ENCODE results near the gene ATP2B3.

Gene ATP2B3

GRCh38 chrX:153621949-153622598, 104.6 kb downstream of the ATP2B3 start:
- no peak for TF ChIP-seq GATA2 (IDR thresholded peaks at IDR 0.05; ENCODE audit: low read depth, low read length)
- TF ChIP-seq GATA3 (IDR thresholded peaks at IDR 0.05; ENCODE audit: low read depth, low read length): no peak

GRCh38 chrX:153622661-153623309, 105.3 kb downstream of the ATP2B3 start:
- TF ChIP-seq GATA3 (IDR thresholded peaks at IDR 0.05; ENCODE audit: low read depth, low read length) (no peak), GATA2 (IDR thresholded peaks at IDR 0.05; ENCODE audit: low read depth, low read length) (no peak)

- TF ChIP-seq GATA2 (IDR thresholded peaks at IDR 0.05; ENCODE audit: low read depth, low read length): no peak
- TF ChIP-seq GATA3 (IDR thresholded peaks at IDR 0.05; ENCODE audit: low read depth, low read length): no peak
These were observed 106.0 kb downstream of the ATP2B3 start for GRCh38 chrX:153623310-153624029.

GRCh38 chrX:153624196-153625091, 107.0 kb downstream of the ATP2B3 start:
- no peak for TF ChIP-seq GATA2 (IDR thresholded peaks at IDR 0.05; ENCODE audit: low read depth, low read length)
- TF ChIP-seq GATA3 (IDR thresholded peaks at IDR 0.05; ENCODE audit: low read depth, low read length): no peak

- TF ChIP-seq GATA3 (IDR thresholded peaks at IDR 0.05; ENCODE audit: low read depth, low read length): no peak
- TF ChIP-seq GATA2 (IDR thresholded peaks at IDR 0.05; ENCODE audit: low read depth, low read length): no peak
These were observed 108.0 kb downstream of the ATP2B3 start for GRCh38 chrX:153625271-153626024.

GRCh38 chrX:153626025-153626633, 108.7 kb downstream of the ATP2B3 start:
- TF ChIP-seq GATA2 (IDR thresholded peaks at IDR 0.05; ENCODE audit: low read depth, low read length) (no peak), GATA3 (IDR thresholded peaks at IDR 0.05; ENCODE audit: low read depth, low read length) (no peak)

GRCh38 chrX:153626863-153627674, 109.6 kb downstream of the ATP2B3 start:
- TF ChIP-seq GATA2 (IDR thresholded peaks at IDR 0.05; ENCODE audit: low read depth, low read length) (no peak), GATA3 (IDR thresholded peaks at IDR 0.05; ENCODE audit: low read depth, low read length) (no peak)

- no peak for TF ChIP-seq GATA3 (IDR thresholded peaks at IDR 0.05; ENCODE audit: low read depth, low read length)
- no peak for TF ChIP-seq GATA2 (IDR thresholded peaks at IDR 0.05; ENCODE audit: low read depth, low read length)
These were observed 110.3 kb downstream of the ATP2B3 start for GRCh38 chrX:153627675-153628111.

- TF ChIP-seq GATA3 (IDR thresholded peaks at IDR 0.05; ENCODE audit: low read depth, low read length) (no peak), GATA2 (IDR thresholded peaks at IDR 0.05; ENCODE audit: low read depth, low read length) (no peak)
These were observed 110.7 kb downstream of the ATP2B3 start for GRCh38 chrX:153628129-153628528.

GRCh38 chrX:153628665-153629064, 111.2 kb downstream of the ATP2B3 start:
- no peak for TF ChIP-seq GATA3 (IDR thresholded peaks at IDR 0.05; ENCODE audit: low read depth, low read length)
- TF ChIP-seq GATA2 (IDR thresholded peaks at IDR 0.05; ENCODE audit: low read depth, low read length): no peak

GRCh38 chrX:153631346-153631745, 113.9 kb downstream of the ATP2B3 start:
- TF ChIP-seq GATA3 (IDR thresholded peaks at IDR 0.05; ENCODE audit: low read depth, low read length): no peak
- no peak for TF ChIP-seq GATA2 (IDR thresholded peaks at IDR 0.05; ENCODE audit: low read depth, low read length)
